DND-41 (cell line): Measurements from ENCODE around the gene COL4A2.

Experiments used
- CTCF ChIP-seq: IDR thresholded peaks from 2 replicates; pipeline ENCODE4 v1.5.1; 2012; ENCODE audit warnings: borderline replicate concordance, low read length, moderate library complexity, mild to moderate bottlenecking; ENCODE audit not compliant: poor library complexity, severe bottlenecking; ENCODE audit errors: extremely low read depth
- EZH2 ChIP-seq: IDR thresholded peaks from 3 replicates; pipeline ENCODE4 v1.6.1; 2012; ENCODE audit warnings: borderline replicate concordance, low read depth, mild to moderate bottlenecking, moderate library complexity, low read length, inconsistent platforms; ENCODE audit not compliant: severe bottlenecking

GRCh38 chr13:110455444-110455843, 148.4 kb downstream of the COL4A2 start:
- TF ChIP-seq CTCF (no peak), EZH2 (no peak)
